K562 (cell line): Measurements from ENCODE around the gene IRGM. TPM values are rescaled to one million over a fixed set of nuclear protein-coding genes. Genes with fewer than 3 reads are reported as not detected.

ENCODE experiments used
- ATAC-seq: fragments of 200-7000 bp; cut with Tn5 transposase; 3 replicates; pipeline ENCODE4 v1.9.1; 2020; ENCODE audit warnings: moderate library complexity
- BruUV-seq: library from RNA; stranded (reverse); fragments of 400-500 nt; replicated peaks from 2 replicates; lab custom pipeline; 2021; lab: Mats Ljungman, UMichigan
- CTCF ChIA-PET: fragments of 300-600 bp; formaldehyde crosslinking; extraction: SDS; loops from one replicate; lab custom pipeline; 2021; ENCODE audit warnings: low intra/inter-chr PET ratio; lab: Yijun Ruan, JAX
- POLR2A ChIA-PET: fragments of 300-600, 350-650 bp; sonication (Branson Sonifier 250); formaldehyde crosslinking; extraction: SDS; loops from one replicate; lab custom pipeline; 2021; ENCODE audit warnings: antibody characterized with exemption, inconsistent platforms; lab: Yijun Ruan, JAX
- DNase-seq, 4 experiments: peaks; one replicate each; pipeline versions ENCODE4 v3.0.0 to v3.0.0-alpha.2; 2011 to 2018; ENCODE audit warnings: low spot score in 3 of 4, mixed read lengths in 3 of 4; ENCODE audit errors: extremely low read depth in 1 of 4
- FAIRE-seq: peaks from 2 replicates; lab custom pipeline; 2011; peaks lifted over from hg19 to GRCh38; lab: Jason Lieb, UNC
- H2AFZ ChIP-seq: 2 replicates; pipeline ENCODE4 v1.6.0; 2011; ENCODE audit warnings: low read depth, low read length, control low read depth, inconsistent platforms
- H3K27ac ChIP-seq: fragments of 200-600 bp; 3 replicates; pipeline ENCODE4 v1.8.0; 2011; ENCODE audit warnings: low read depth, mild to moderate bottlenecking, control low read depth, inconsistent platforms, low read length, moderate library complexity, mixed read lengths; ENCODE audit errors: extremely low read depth
- H3K27me3 ChIP-seq, 2 experiments: fragments of 300-600 bp in 1 of 2; 2 replicates in 1 of 2; 3 replicates in 1 of 2; pipeline versions ENCODE4 v1.6.0 to v1.8.0; 2011; ENCODE audit warnings: inconsistent platforms in 2 of 2, low read length in 2 of 2, mild to moderate bottlenecking in 1 of 2, mixed read lengths in 1 of 2, moderate library complexity in 1 of 2; ENCODE audit not compliant: control insufficient read depth in 2 of 2, insufficient read depth in 2 of 2
- H3K36me3 ChIP-seq: fragments of 300-600 bp; 3 replicates; pipeline ENCODE4 v1.8.0; 2011; ENCODE audit warnings: mild to moderate bottlenecking, low read length, inconsistent platforms; ENCODE audit not compliant: control insufficient read depth, insufficient read depth
- H3K4me1 ChIP-seq, 2 experiments: fragments of 200-600 bp in 1 of 2; replicated peaks in 1 of 2; 2 replicates in 1 of 2; 3 replicates in 1 of 2; pipeline versions ENCODE4 v1.5.1 to v1.8.0; 2011; ENCODE audit warnings: inconsistent platforms in 2 of 2, low read length in 2 of 2, mild to moderate bottlenecking in 1 of 2, mixed read lengths in 1 of 2, moderate library complexity in 1 of 2; ENCODE audit not compliant: control insufficient read depth in 2 of 2, insufficient read depth in 2 of 2
- H3K4me2 ChIP-seq: 2 replicates; pipeline ENCODE4 v1.6.1; 2011; ENCODE audit warnings: low read length, control low read depth, inconsistent platforms, mixed read lengths; ENCODE audit not compliant: insufficient read depth
- H3K4me3 ChIP-seq: fragments of 200-600 bp; sonication (generic), shearing (Covaris generic); 2 replicates; pipeline ENCODE4 v1.5.1; 2016; ENCODE audit warnings: control low read depth, inconsistent platforms
- H3K79me2 ChIP-seq: fragments of 200-600 bp; 3 replicates; pipeline ENCODE4 v1.8.0; 2011; ENCODE audit warnings: low read length, inconsistent platforms; ENCODE audit not compliant: control insufficient read depth, insufficient read depth
- H3K9ac ChIP-seq, 2 experiments: 2 replicates each; pipeline versions ENCODE4 v1.6.0 to v1.6.1; 2011; ENCODE audit warnings: low read depth in 2 of 2, low read length in 2 of 2, control low read depth in 1 of 2, inconsistent platforms in 1 of 2, mild to moderate bottlenecking in 1 of 2, mixed read lengths in 1 of 2; ENCODE audit not compliant: insufficient read depth in 1 of 2
- H3K9me1 ChIP-seq: one replicate; pipeline ENCODE4 v1.6.0; 2011; ENCODE audit warnings: inconsistent platforms, mild to moderate bottlenecking, low read length, moderate library complexity; ENCODE audit not compliant: control insufficient read depth, insufficient read depth
- H3K9me3 ChIP-seq: replicated peaks from 2 replicates; pipeline ENCODE4 v1.5.1; 2011; ENCODE audit warnings: low read depth, low read length, inconsistent platforms; ENCODE audit not compliant: control insufficient read depth, insufficient read depth
- H4K20me1 ChIP-seq: replicated peaks from 2 replicates; pipeline ENCODE4 v1.6.1; 2011; ENCODE audit warnings: low read length, inconsistent platforms, mixed read lengths; ENCODE audit not compliant: control insufficient read depth, insufficient read depth
- ATF3 ChIP-seq, 2 experiments: fragments of 450-650 bp in 1 of 2; sonication (generic) in 1 of 2; formaldehyde crosslinking in 1 of 2; IDR thresholded peaks in 1 of 2; conservative IDR thresholded peaks in 1 of 2; 2 replicates each; pipeline versions ENCODE4 v1.6.1 to v1.8.1; 2016 to 2023; ENCODE audit warnings: mild to moderate bottlenecking in 2 of 2, moderate library complexity in 2 of 2, inconsistent platforms in 1 of 2, missing genetic modification reagents in 1 of 2
- ATF6 ChIP-seq: sonication (generic); formaldehyde crosslinking; IDR thresholded peaks from 2 replicates; pipeline ENCODE4 v1.4.0; 2020; ENCODE audit warnings: mild to moderate bottlenecking, missing genetic modification reagents
- BRF1 ChIP-seq: IDR thresholded peaks from 3 replicates; pipeline ENCODE4 v1.6.1; 2011; ENCODE audit warnings: borderline replicate concordance, mild to moderate bottlenecking; ENCODE audit not compliant: insufficient read length; ENCODE audit errors: extremely low read depth
- ESRRB ChIP-seq: fragments of 250-450 bp; sonication (Bioruptor Pico); IDR thresholded peaks from 2 replicates; pipeline ENCODE4 v1.5.0; 2020; ENCODE audit warnings: mild to moderate bottlenecking, moderate library complexity, borderline replicate concordance
- GATA2 ChIP-seq: sonication (generic); formaldehyde crosslinking; IDR thresholded peaks from 2 replicates; pipeline ENCODE4 v1.4.0; 2020; ENCODE audit warnings: mild to moderate bottlenecking, missing genetic modification reagents
- KLF13 ChIP-seq: fragments of 450-650 bp; IDR thresholded peaks from 2 replicates; pipeline ENCODE4 v1.6.1; 2016; ENCODE audit warnings: missing genetic modification characterization, low read depth, mild to moderate bottlenecking, missing compliant biosample characterization, moderate library complexity, borderline replicate concordance
- LARP7 ChIP-seq: fragments of 450-650 bp; IDR thresholded peaks from 2 replicates; pipeline ENCODE4 v1.6.1; 2016
- MITF ChIP-seq: IDR thresholded peaks from 2 replicates; pipeline ENCODE4 v1.6.1; 2014; ENCODE audit warnings: antibody characterized with exemption
- PHTF2 ChIP-seq: fragments of 250-450 bp; sonication (Bioruptor Pico); IDR thresholded peaks from 2 replicates; pipeline ENCODE4 v1.5.0; 2021; ENCODE audit warnings: mild to moderate bottlenecking
- POLR2A ChIP-seq: fragments of 450-650 bp; conservative IDR thresholded peaks from 2 replicates; pipeline ENCODE4 v1.6.1; 2016
- RAD51 ChIP-seq: fragments of 450-650 bp; IDR thresholded peaks from 2 replicates; pipeline ENCODE4 v1.7.1; 2016; ENCODE audit warnings: low read depth, mild to moderate bottlenecking, borderline replicate concordance
- RBM25 ChIP-seq: fragments of 200-400 bp; formaldehyde crosslinking; IDR thresholded peaks from 2 replicates; pipeline ENCODE4 v1.6.1; 2018; ENCODE audit warnings: low read length, low read depth, moderate library complexity; ENCODE audit not compliant: severe bottlenecking
- ZNF146 ChIP-seq: IDR thresholded peaks from one replicate; pipeline ENCODE4 v1.6.1; 2018; ENCODE audit warnings: missing compliant biosample characterization; ENCODE audit not compliant: unreplicated experiment
- ZNF23 ChIP-seq: fragments of 250-450 bp; sonication (Bioruptor Pico); IDR thresholded peaks from 2 replicates; pipeline ENCODE4 v1.4.0; 2020; ENCODE audit warnings: mild to moderate bottlenecking
- ZNF717 ChIP-seq: fragments of 250-450 bp; sonication (Bioruptor Pico); IDR thresholded peaks from 2 replicates; pipeline ENCODE4 v1.5.0; 2021
- ZNF780A ChIP-seq: fragments of 250-450 bp; sonication (Bioruptor Pico); IDR thresholded peaks from 2 replicates; pipeline ENCODE4 v1.5.0; 2021; ENCODE audit warnings: mild to moderate bottlenecking
- WGBS: fragments of 100-300 bp; shearing (Covaris generic); methylation state at CpG from one replicate; pipeline ENCODE4 v1.1.6; 2016; ENCODE audit warnings: low coverage, mixed read lengths; ENCODE audit not compliant: insufficient coverage; ENCODE audit errors: missing lambda C conversion rate; 5-methylcytosine and 5-hydroxymethylcytosine counted together
- in situ Hi-C: fragments of 300-500 bp; cut with MboI; formaldehyde crosslinking; loops from 4 replicates; pipeline ENCODE4 v1.15.0; 2018; ENCODE audit warnings: inconsistent platforms, mixed read lengths
- intact Hi-C: fragments of 100-400 bp; cut with micrococcal nuclease; formaldehyde crosslinking; loops from 2 replicates; pipeline ENCODE4 v1.14.2; 2022
- polyA plus RNA-seq, 8 experiments: library from polyadenylated mRNA; depleted of rRNA in 4 of 8; stranded (reverse) in 5 of 8; unstranded in 3 of 8; fragments of >200 nt; fragmentation: Nextera tagmentation in 2 of 8; fragmentation: Illumina TruSeq in 1 of 8; extraction: Ambion mirVana in 2 of 8; extraction: Trizol in 1 of 8; gene quantifications; 2 replicates each; pipeline versions ENCODE4 v1.2.1 to v1.2.3, GENCODE V29; 2011 to 2014; ENCODE audit warnings: inconsistent platforms in 1 of 8, missing spikeins in 1 of 8
- total RNA-seq, 7 experiments: library from RNA; depleted of rRNA in 6 of 7; stranded (reverse); fragments of >200 nt in 6 of 7; fragmentation: Illumina TruSeq in 2 of 7; extraction: Trizol in 2 of 7; gene quantifications; 2 replicates each; pipeline versions ENCODE4 v1.2.1 to v1.2.3, GENCODE V29; 2011 to 2021; ENCODE audit warnings: low replicate concordance in 1 of 7

The IRGM gene
- total and polyA plus RNA-seq, 9 of the 15 experiments (the other 6 are each of a cell fraction or from before 2014, with no cell fraction given), result 0.09 to 0.22 (median 0.15) TPM; not detected in 6

- Histone ChIP-seq H3K9ac (no peak overlapping the region), H4K20me1 (no peaks in the 10 kb centered on the region), H3K27me3 (no peaks in the 10 kb centered on the region), H3K4me2 (no peak overlapping the region), H3K4me1 (no peaks in the 10 kb centered on the region), H3K36me3 (no peaks in the 10 kb centered on the region), H3K79me2 (no peaks in the 10 kb centered on the region), H3K27ac (no peak overlapping the region), H3K9me3 (no peaks in the 10 kb centered on the region; the same call in none of the 2 replicates), H3K9me1 (no peaks in the 10 kb centered on the region), H3K4me3 (no peak overlapping the region), H2AFZ (no peak overlapping the region)
- TF ChIP-seq ZNF717 (CRISPR knock-in tag) (no peak), POLR2A (no peak), GATA2 (CRISPR knock-in tag) (no peak), RAD51 (no peak), KLF13 (tag) (no peak), BRF1 (no peak), ATF3 (IDR thresholded peaks at IDR 0.05) (no peak), ATF3 (CRISPR knock-in tag; conservative IDR thresholded peaks at IDR 0.05) (no peak), ZNF23 (CRISPR knock-in tag) (no peak), ESRRB (CRISPR knock-in tag) (no peak), ATF6 (no peak), PHTF2 (CRISPR knock-in tag) (no peak), ZNF780A (no peak), LARP7 (no peak), ZNF146 (CRISPR knock-in tag) (peak; percentile 79), RBM25 (peak; percentile 38), MITF (no peak)
- no peak for DNase-seq
- no peak for ATAC-seq
- BruUV-seq, result no TSS peak
- 4% methylated on average over 5 of the region's 5 CpGs for WGBS
- POLR2A ChIA-PET, result no interaction called here
- intact Hi-C loops, result no loop called here
- CTCF ChIA-PET, result no interaction called here
- FAIRE-seq, result no peak
- in situ Hi-C loops, result no loop called here
Observed at GRCh38 chr5:150829744-150830143, 16.6 kb upstream of the IRGM start.
